H9 (cell line): ENCODE data around the gene LRP3. TPM values are rescaled to one million over a fixed set of nuclear protein-coding genes. Genes with fewer than 3 reads are reported as not detected.
A peak's percentile ranks its signal among the peaks of the same experiment; 100 is the strongest.

Experiments
- DNase-seq: peaks from one replicate; pipeline ENCODE4 v3.0.0-alpha.2; 2017
- H2AFZ ChIP-seq: one replicate; pipeline ENCODE4 v1.6.1; 2013; ENCODE audit warnings: mild to moderate bottlenecking, low read length, control low read depth, moderate library complexity
- H2AK5ac ChIP-seq: 2 replicates; pipeline ENCODE4 v1.6.1; 2013; ENCODE audit warnings: low read length, control low read depth, mixed read lengths; ENCODE audit not compliant: insufficient read length
- H2BK120ac ChIP-seq: one replicate; pipeline ENCODE4 v1.6.1; 2013; ENCODE audit warnings: low read depth, mild to moderate bottlenecking, low read length, control low read depth, inconsistent platforms; ENCODE audit not compliant: poor library complexity, severe bottlenecking
- H2BK12ac ChIP-seq: 2 replicates; pipeline ENCODE4 v1.6.1; 2013; ENCODE audit warnings: low read length, control low read depth, mixed read lengths, low read depth; ENCODE audit not compliant: insufficient read length
- H2BK15ac ChIP-seq: 2 replicates; pipeline ENCODE4 v1.6.1; 2013; ENCODE audit warnings: low read depth, low read length, control low read depth
- H2BK20ac ChIP-seq: one replicate; pipeline ENCODE4 v1.6.1; 2013; ENCODE audit warnings: low read depth, mild to moderate bottlenecking, low read length, control low read depth, inconsistent platforms; ENCODE audit not compliant: poor library complexity, severe bottlenecking
- H2BK5ac ChIP-seq: 2 replicates; pipeline ENCODE4 v1.6.1; 2013; ENCODE audit warnings: low read length, control low read depth, mixed read lengths; ENCODE audit not compliant: insufficient read length
- H3K14ac ChIP-seq: 2 replicates; pipeline ENCODE4 v1.6.1; 2013; ENCODE audit warnings: low read length, control low read depth; ENCODE audit not compliant: insufficient read depth
- H3K18ac ChIP-seq: 2 replicates; pipeline ENCODE4 v1.6.1; 2013; ENCODE audit warnings: low read depth, mild to moderate bottlenecking, mixed read lengths, low read length, control low read depth; ENCODE audit not compliant: insufficient read length
- H3K23ac ChIP-seq: 2 replicates; pipeline ENCODE4 v1.6.1; 2013; ENCODE audit warnings: low read length, control low read depth, mixed read lengths, low read depth; ENCODE audit not compliant: insufficient read length
- H3K23me2 ChIP-seq: 2 replicates; pipeline ENCODE4 v1.6.1; 2013; ENCODE audit warnings: low read depth, mild to moderate bottlenecking, mixed read lengths, low read length, control low read depth; ENCODE audit not compliant: insufficient read length, poor library complexity, severe bottlenecking
- H3K27ac ChIP-seq: 2 replicates; pipeline ENCODE4 v1.5.1; 2013; ENCODE audit warnings: low read length, control low read depth, mixed read lengths, low read depth; ENCODE audit not compliant: insufficient read length
- H3K27me3 ChIP-seq: 2 replicates; pipeline ENCODE4 v1.6.1; 2013; ENCODE audit warnings: low read length, control low read depth, inconsistent platforms; ENCODE audit not compliant: insufficient read depth
- H3K4ac ChIP-seq: 2 replicates; pipeline ENCODE4 v1.6.1; 2013; ENCODE audit warnings: low read depth, mild to moderate bottlenecking, control low read depth, inconsistent platforms, low read length, moderate library complexity
- H3K4me1 ChIP-seq: 2 replicates; pipeline ENCODE4 v1.6.1; 2013; ENCODE audit warnings: low read length, control low read depth, inconsistent platforms; ENCODE audit not compliant: insufficient read depth
- H3K4me2 ChIP-seq: 2 replicates; pipeline ENCODE4 v1.6.1; 2013; ENCODE audit warnings: low read length, control low read depth, mixed read lengths; ENCODE audit not compliant: insufficient read length, insufficient read depth
- H3K56ac ChIP-seq: 2 replicates; pipeline ENCODE4 v1.6.1; 2013; ENCODE audit warnings: low read depth, mild to moderate bottlenecking, mixed read lengths, low read length, control low read depth; ENCODE audit not compliant: insufficient read length
- H3K79me1 ChIP-seq: 2 replicates; pipeline ENCODE4 v1.6.1; 2013; ENCODE audit warnings: low read depth, mild to moderate bottlenecking, moderate library complexity, low read length, control low read depth, inconsistent platforms; ENCODE audit not compliant: insufficient read depth, poor library complexity, severe bottlenecking
- H3K79me2 ChIP-seq: 2 replicates; pipeline ENCODE4 v1.6.1; 2013; ENCODE audit warnings: low read length, control low read depth, inconsistent platforms; ENCODE audit not compliant: insufficient read depth
- H3K9ac ChIP-seq: 2 replicates; pipeline ENCODE4 v1.6.1; 2013; ENCODE audit warnings: low read length, control low read depth, mixed read lengths; ENCODE audit not compliant: insufficient read length; ENCODE audit errors: extremely low read depth
- H3K9me3 ChIP-seq: one replicate; pipeline ENCODE4 v1.6.1; 2013; ENCODE audit warnings: low read depth, low read length, inconsistent platforms; ENCODE audit not compliant: control insufficient read depth
- H3T11ph ChIP-seq: one replicate; pipeline ENCODE4 v1.6.1; 2013; ENCODE audit warnings: mild to moderate bottlenecking, low read length, control low read depth, inconsistent platforms
- H4K20me1 ChIP-seq: one replicate; pipeline ENCODE4 v1.6.1; 2013; ENCODE audit not compliant: control insufficient read depth, insufficient read length, insufficient read depth
- H4K5ac ChIP-seq: 2 replicates; pipeline ENCODE4 v1.6.1; 2013; ENCODE audit warnings: low read depth, mild to moderate bottlenecking, mixed read lengths, low read length, control low read depth; ENCODE audit not compliant: insufficient read length
- H4K8ac ChIP-seq: replicated peaks from 2 replicates; pipeline ENCODE4 v1.6.1; 2013; ENCODE audit warnings: low read length, control low read depth, mixed read lengths, low read depth; ENCODE audit not compliant: insufficient read length
- H4K91ac ChIP-seq: 2 replicates; pipeline ENCODE4 v1.6.1; 2013; ENCODE audit warnings: low read depth, mild to moderate bottlenecking, moderate library complexity, mixed read lengths, low read length, control low read depth; ENCODE audit not compliant: insufficient read length
- H3K27ac Mint-ChIP-seq, 3 experiments: 2 replicates in 2 of 3; 3 replicates in 1 of 3; pipeline ENCODE4 v1.8.0; 2020 to 2021; ENCODE audit warnings: mixed read lengths in 3 of 3, mild to moderate bottlenecking in 1 of 3, moderate library complexity in 1 of 3
- H3K27me3 Mint-ChIP-seq: 2 replicates; pipeline ENCODE4 v1.8.0; 2021; ENCODE audit warnings: low read depth, mild to moderate bottlenecking, moderate library complexity, mixed read lengths
- H3K36me3 Mint-ChIP-seq, 3 experiments: 2 replicates in 2 of 3; 3 replicates in 1 of 3; pipeline ENCODE4 v1.8.0; 2020 to 2021; ENCODE audit warnings: low read depth in 3 of 3, mixed read lengths in 3 of 3; ENCODE audit not compliant: insufficient read depth in 1 of 3
- H3K4me1 Mint-ChIP-seq, 2 experiments: 2 replicates each; pipeline ENCODE4 v1.8.0; 2020; ENCODE audit warnings: mixed read lengths in 2 of 2
- H3K4me3 Mint-ChIP-seq, 2 experiments: 2 replicates in 1 of 2; 3 replicates in 1 of 2; pipeline ENCODE4 v1.8.0; 2020 to 2021; ENCODE audit warnings: mild to moderate bottlenecking in 2 of 2, mixed read lengths in 2 of 2, moderate library complexity in 1 of 2
- H3K9me3 Mint-ChIP-seq, 2 experiments: 2 replicates in 1 of 2; 3 replicates in 1 of 2; pipeline ENCODE4 v1.8.0; 2020; ENCODE audit warnings: mild to moderate bottlenecking in 2 of 2, mixed read lengths in 2 of 2, moderate library complexity in 1 of 2
- CTCF ChIP-seq: fragments of 200-600 bp; sonication (generic); conservative IDR thresholded peaks from 3 replicates; pipeline ENCODE4 v1.8.0; 2021; ENCODE audit warnings: antibody characterized with exemption, mild to moderate bottlenecking
- WGBS: extraction: QIAGEN DNeasy Blood & Tissue Kit; methylation state at CpG from one replicate; pipeline ENCODE4 v1.1.7; 2013; ENCODE audit warnings: missing lambda C conversion rate, low lambda C conversion rate, mixed read lengths; ENCODE audit not compliant: insufficient read length; ENCODE audit errors: extremely low coverage; 5-methylcytosine and 5-hydroxymethylcytosine counted together
- total RNA-seq: library from RNA; stranded (reverse); gene quantifications from 2 replicates; pipeline ENCODE4 v1.2.1, GENCODE V29; 2021

The LRP3 gene
- total RNA-seq, 1 experiment from 2014 or later, result 29.2 TPM

- Histone ChIP-seq H4K91ac (no peak overlapping the region), H3K23me2 (no peaks in the 10 kb centered on the region), H2BK5ac (no peak overlapping the region), H3K4me2 (no peak overlapping the region), H2AFZ (no peak overlapping the region), H3K14ac (no peak overlapping the region), H2BK15ac (no peak overlapping the region), H3K27me3 (no peaks in the 10 kb centered on the region), H4K20me1 (no peaks in the 10 kb centered on the region), H3K9me3 (no peaks in the 10 kb centered on the region), H3K79me2 (no peaks in the 10 kb centered on the region), H3K18ac (no peak overlapping the region), H3K9ac (no peak overlapping the region), H3K4ac (no peak overlapping the region), H3K4me1 (no peaks in the 10 kb centered on the region), H3T11ph (no peak overlapping the region), H4K5ac (no peak overlapping the region), H3K79me1 (no peaks in the 10 kb centered on the region), H2BK20ac (no peak overlapping the region), H3K23ac (no peak overlapping the region), H4K8ac (no peak overlapping the region), H2BK120ac (no peak overlapping the region), H2BK12ac (no peak overlapping the region), H3K27ac (no peak overlapping the region), H2AK5ac (no peak overlapping the region), H3K56ac (no peak overlapping the region)
- WGBS, result no CpG with 5 or more reads among the region's 13 CpGs
- DNase-seq, result no peak
- Mint-ChIP-seq H3K27me3 (peaks cover 3% of the 10 kb centered on the region), H3K27ac (no peak overlapping the region), H3K4me1 (peaks cover 0 to 3% of the 10 kb centered on the region in 2 experiments; a peak in 2 of 4 replicates), H3K36me3 (peaks cover 0 to 1% (median 0%) of the 10 kb centered on the region in 3 experiments; a peak in 3 of 7 replicates), H3K9me3 (peaks cover 4 to 5% of the 10 kb centered on the region in 2 experiments; a peak in 2 of 5 replicates), H3K4me3 (peak overlapping the region in 1 of 2 experiments; percentile 38; a peak in 1 of 5 replicates)
- no peak for TF ChIP-seq CTCF
Measured at GRCh38 chr19:33254245-33254824, 60.2 kb downstream of the LRP3 start.
